ENCODE data around the gene BCORL1. TPM values are rescaled to one million over a fixed set of nuclear protein-coding genes. Genes with fewer than 3 reads are reported as not detected.

Gene BCORL1
- total RNA-seq, 1 experiment from 2014 or later: 0.50 TPM

GRCh38 chrX:130032552-130032951, 50.1 kb downstream of the BCORL1 start:
- no peak for DNase-seq (ENCODE audit: low read depth, low spot score)
- in situ Hi-C loops (cut with HindIII; ENCODE audit: low pct_unique_long_range_greater_than_20kb, low sequenced_read_pairs): no loop called here

DNA sequence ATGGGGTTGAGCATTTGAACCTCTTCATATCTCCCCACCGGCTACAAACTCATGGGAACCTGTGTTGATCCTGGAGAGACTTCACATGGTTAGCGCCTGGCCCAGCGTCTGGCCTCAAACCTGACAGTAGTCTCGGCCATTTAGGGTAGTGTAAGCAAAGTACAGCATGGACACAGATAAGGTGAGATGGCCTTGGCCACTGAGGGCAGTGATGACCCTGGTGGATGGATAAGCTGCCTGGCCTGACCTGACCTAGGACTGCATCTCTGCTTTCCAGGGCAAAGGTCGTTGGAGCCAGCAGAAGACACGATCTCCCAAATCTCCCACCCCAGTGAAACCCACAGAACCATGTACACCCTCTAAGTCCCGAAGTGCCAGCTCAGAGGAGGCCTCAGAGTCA, 51.7 kb downstream of the BCORL1 start:
- in situ Hi-C loops (cut with HindIII; ENCODE audit: low pct_unique_long_range_greater_than_20kb, low sequenced_read_pairs): no loop called here
- DNase-seq (ENCODE audit: low read depth, low spot score): no peak

- in situ Hi-C loops (cut with HindIII; ENCODE audit: low pct_unique_long_range_greater_than_20kb, low sequenced_read_pairs): no loop called here
- DNase-seq (ENCODE audit: low read depth, low spot score): no peak
These were observed 57.4 kb downstream of the BCORL1 start for GRCh38 chrX:130039847-130040246.

DNA sequence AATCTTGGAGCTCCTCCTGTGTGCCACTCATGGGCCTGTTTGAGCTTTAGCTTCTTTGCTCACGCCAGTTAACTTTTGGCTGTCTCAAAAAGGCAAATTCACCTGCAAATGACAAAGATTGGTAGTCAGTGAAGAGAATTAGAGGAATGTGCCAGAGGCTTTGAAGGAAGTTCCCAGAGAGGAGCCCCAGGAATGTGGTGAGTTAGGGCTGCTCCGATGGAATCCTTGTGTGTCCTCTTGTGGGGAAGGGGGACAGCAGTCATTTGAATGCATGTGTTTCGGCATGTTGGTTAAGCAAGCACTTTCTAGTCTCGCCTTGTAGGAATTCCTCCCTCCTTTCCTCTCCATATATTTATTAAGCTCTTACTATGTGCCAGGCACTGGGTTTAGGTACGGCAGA, 65.0 kb downstream of the BCORL1 start:
- in situ Hi-C loops (cut with HindIII; ENCODE audit: low pct_unique_long_range_greater_than_20kb, low sequenced_read_pairs): no loop called here
- DNase-seq (ENCODE audit: low read depth, low spot score): no peak

DNA sequence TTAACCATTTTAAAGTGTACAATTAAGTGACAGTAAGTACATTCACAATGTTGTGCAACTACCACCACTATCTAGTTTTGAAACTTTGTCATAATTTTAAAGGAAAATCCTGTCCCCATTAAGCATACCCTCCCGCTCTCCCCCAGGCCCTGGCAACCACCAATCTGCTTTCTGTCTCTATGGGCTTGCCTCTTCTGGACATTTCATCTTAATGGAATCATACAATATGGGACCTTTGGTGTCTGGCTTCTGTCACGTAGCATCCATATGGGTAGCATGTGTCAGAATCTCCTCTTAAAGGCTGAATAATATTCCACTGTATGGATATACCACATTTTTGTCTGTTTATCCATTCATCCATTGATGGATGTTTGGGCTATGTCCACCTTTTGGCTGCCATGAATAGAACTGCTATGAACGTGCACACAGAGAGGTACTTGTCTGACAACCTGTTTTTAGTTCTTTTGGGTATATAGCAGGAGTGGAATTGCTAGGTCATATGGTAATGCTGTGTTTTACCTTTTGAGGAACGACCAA, 66.3 kb downstream of the BCORL1 start:
- no peak for DNase-seq (ENCODE audit: low read depth, low spot score)
- in situ Hi-C loops (cut with HindIII; ENCODE audit: low pct_unique_long_range_greater_than_20kb, low sequenced_read_pairs): no loop called here

DNA sequence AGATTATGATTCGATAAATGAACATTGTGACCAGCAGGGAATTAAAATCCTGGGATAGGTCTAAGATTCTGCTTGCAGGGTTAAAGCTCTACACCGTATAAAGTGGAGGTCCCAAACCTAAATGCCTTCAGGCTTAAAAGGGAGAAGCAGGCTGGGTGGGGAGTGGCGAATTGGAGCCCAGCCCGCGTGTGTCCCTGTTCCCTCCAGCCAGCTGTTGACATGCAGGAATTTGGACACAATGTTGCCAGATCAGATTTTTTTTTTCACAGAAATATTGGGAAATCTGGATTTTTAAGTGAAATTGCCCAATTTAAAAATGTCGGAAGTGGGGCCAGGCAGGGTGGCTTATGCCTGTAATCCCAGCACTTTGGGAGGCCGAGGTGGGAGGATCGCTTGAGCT, 67.4 kb downstream of the BCORL1 start:
- no peak for DNase-seq (ENCODE audit: low read depth, low spot score)
- in situ Hi-C loops (cut with HindIII; ENCODE audit: low pct_unique_long_range_greater_than_20kb, low sequenced_read_pairs): no loop called here

DNA sequence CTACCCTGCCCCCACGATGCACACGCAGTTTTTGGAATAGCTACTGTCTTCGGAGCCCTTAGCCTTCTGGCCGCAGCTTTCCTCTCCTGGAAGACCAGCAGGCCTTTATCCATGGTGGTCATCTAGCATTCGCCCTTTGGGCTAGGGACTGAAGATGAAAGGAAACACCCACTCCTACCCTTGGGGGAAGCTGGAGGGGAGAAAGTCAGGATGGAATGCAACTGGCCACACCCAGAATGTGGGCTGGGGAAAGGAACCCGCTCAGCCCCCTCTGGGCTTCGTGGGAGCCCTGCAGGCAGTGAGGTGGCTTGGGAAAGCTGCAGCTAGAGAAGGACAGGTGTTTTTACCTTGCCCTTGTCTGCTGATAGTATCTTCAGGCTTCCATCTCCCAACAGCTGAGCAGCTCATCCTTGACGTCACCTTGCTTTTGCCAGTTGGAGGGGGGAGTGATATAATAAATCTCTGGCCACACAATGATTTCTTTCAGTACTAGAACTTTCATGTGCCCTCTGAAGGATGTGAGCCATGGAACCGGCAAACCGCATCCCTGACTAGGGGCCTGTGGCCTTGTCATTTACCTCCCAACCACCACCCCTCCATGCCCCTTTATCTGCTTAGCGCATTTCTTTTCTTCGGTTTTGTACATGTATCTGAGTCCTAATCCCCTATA, 68.9 kb downstream of the BCORL1 start:
- in situ Hi-C loops (cut with HindIII; ENCODE audit: low pct_unique_long_range_greater_than_20kb, low sequenced_read_pairs): no loop called here

DNA sequence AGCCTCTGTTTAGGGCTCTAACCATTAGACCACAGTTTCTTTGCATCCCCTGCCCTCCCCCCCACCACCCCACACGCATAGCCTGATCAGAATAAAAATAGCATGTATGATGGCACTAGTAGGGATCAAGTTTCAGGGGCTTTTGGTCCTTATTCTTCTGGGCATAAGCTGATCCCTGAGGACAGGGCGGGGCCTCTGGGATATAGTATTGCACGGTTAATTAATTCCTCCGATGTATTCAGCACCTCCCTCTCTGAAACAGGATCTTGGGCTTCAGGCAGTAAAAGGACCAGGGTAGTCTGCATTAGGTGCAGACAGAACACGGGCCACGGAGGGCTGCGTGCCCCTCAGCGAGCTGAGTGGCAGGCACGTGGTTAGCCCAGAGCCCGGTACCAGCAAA, 70.8 kb downstream of the BCORL1 start:
- in situ Hi-C loops (cut with HindIII; ENCODE audit: low pct_unique_long_range_greater_than_20kb, low sequenced_read_pairs): no loop called here
- DNase-seq (ENCODE audit: low read depth, low spot score): no peak

More for the DNA sequence above, 68.9 kb downstream of the BCORL1 start:
- DNase-seq (ENCODE audit: low read depth, low spot score): peak; percentile 72

GRCh38 chrX:130055103-130055502, 72.7 kb downstream of the BCORL1 start:
- DNase-seq (ENCODE audit: low read depth, low spot score): no peak
- in situ Hi-C loops (cut with HindIII; ENCODE audit: low pct_unique_long_range_greater_than_20kb, low sequenced_read_pairs): no loop called here

DNA sequence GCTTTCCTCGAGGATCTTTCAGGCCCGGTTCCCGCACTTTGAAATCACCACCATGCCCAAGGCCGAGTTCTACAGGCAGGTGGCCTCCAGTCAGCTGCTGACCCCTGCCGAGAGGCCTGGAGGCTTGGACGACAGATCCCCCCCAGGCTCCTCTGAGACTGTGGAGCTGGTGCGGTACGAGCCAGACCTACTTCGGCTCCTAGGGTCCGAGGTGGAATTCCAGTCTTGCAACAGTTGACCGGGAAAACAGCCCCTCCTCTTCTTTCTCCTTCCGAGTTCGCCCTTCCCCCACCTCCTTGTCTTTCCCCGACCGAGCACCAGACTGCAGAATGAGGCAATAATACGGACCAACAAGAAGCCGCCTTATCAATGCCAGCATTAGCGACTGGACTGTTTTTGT, 73.5 kb downstream of the BCORL1 start:
- no peak for DNase-seq (ENCODE audit: low read depth, low spot score)
- in situ Hi-C loops (cut with HindIII; ENCODE audit: low pct_unique_long_range_greater_than_20kb, low sequenced_read_pairs): no loop called here

DNA sequence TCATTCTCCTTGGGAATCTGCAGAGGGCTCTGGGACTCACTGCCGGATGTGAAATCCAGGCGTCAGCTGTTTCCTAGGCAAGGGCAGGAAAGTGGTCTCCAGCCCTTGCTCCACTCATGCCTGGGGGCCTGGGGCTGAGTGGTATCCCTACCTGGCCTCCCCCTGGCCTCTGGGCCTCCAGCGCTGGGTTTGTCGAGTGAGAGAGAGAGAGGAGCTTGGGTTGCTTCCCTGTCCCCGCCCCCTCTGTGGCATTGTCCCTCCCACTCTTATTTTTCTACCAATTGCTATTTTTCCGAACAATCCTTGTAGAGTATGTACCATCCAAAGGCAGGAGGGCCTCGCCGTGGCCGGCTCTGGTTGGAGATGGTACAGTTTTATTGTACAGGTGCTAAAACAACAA, 74.8 kb downstream of the BCORL1 start:
- in situ Hi-C loops (cut with HindIII; ENCODE audit: low pct_unique_long_range_greater_than_20kb, low sequenced_read_pairs): no loop called here
- DNase-seq (ENCODE audit: low read depth, low spot score): no peak

- in situ Hi-C loops (cut with HindIII; ENCODE audit: low pct_unique_long_range_greater_than_20kb, low sequenced_read_pairs): no loop called here
- no peak for DNase-seq (ENCODE audit: low read depth, low spot score)
These were observed 76.2 kb downstream of the BCORL1 start for GRCh38 chrX:130058652-130059051.

GRCh38 chrX:130060122-130061069, 78.0 kb downstream of the BCORL1 start:
- in situ Hi-C loops (cut with HindIII; ENCODE audit: low pct_unique_long_range_greater_than_20kb, low sequenced_read_pairs): no loop called here
- peak; percentile 69 for DNase-seq (ENCODE audit: low read depth, low spot score)

- no peak for DNase-seq (ENCODE audit: low read depth, low spot score)
- in situ Hi-C loops (cut with HindIII; ENCODE audit: low pct_unique_long_range_greater_than_20kb, low sequenced_read_pairs): no loop called here
These were observed 84.7 kb downstream of the BCORL1 start for GRCh38 chrX:130066975-130067615.

DNA sequence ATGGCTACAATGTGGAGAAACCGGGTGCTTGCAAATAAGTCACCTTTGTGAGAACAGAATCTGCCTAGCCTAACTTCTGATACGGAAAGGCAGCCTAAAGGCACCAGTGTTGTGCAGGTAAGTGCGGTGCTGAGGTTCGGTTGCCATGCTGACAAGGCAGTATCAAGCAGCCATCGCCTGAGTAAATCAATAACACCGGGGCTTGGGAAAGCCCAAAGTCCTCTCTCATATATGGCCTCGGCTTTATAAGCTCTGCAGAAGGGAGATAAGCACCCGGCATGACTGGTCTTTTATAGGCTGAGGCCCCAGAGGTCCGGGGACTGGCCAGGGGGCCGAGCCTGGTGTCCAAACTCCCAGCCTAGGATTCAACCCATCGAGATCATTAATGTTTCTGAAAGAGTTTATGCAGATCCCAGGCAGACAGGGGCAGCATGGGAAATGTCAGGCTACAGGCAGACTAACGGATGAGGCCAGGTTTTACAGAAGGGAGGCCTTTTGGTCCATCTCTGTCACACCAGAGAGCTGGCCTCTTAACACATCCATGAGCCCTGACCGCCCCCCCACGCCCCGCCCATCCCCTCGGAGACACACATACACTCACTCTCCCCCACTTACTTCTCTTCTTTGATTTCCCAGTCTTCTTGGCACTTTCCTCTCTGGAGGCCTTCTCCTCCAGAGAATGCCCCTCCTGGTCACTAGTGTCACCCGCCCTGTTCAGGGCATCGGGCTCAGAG, 89.3 kb downstream of the BCORL1 start:
- no peak for DNase-seq (ENCODE audit: low read depth, low spot score)
- in situ Hi-C loops (cut with HindIII; ENCODE audit: low pct_unique_long_range_greater_than_20kb, low sequenced_read_pairs): no loop called here

DNA sequence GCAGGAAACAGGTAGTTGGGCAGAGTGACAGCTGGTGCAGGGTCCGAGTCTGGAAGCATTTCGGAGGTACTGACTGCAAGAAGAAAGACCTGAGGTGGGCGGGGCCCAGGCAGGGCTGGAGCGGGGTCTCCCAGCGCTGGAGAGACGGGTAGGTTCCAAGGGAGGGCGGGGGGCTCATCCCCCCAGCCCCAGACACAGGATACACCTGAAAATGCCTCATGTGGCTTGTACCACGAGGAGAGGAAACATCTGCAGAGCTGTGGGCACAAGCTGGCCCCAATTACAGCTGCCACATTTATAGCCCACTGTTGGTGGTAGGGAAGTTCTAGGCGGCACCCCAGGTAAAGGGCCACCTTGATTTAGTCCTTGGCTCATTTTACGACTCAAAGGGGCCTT, 89.9 kb downstream of the BCORL1 start:
- no peak for DNase-seq (ENCODE audit: low read depth, low spot score)
- in situ Hi-C loops (cut with HindIII; ENCODE audit: low pct_unique_long_range_greater_than_20kb, low sequenced_read_pairs): no loop called here

GRCh38 chrX:130075777-130076176, 93.3 kb downstream of the BCORL1 start:
- DNase-seq (ENCODE audit: low read depth, low spot score): no peak
- in situ Hi-C loops (cut with HindIII; ENCODE audit: low pct_unique_long_range_greater_than_20kb, low sequenced_read_pairs): no loop called here

Data from SK-MEL-5 (cell line).